Thyroid gland (tissue), 4 donors: ENCODE data around the gene TRMT2A.

Source experiments
- POLR2A ChIP-seq, 2 donors: fragments of 450-650 bp; IDR thresholded peaks; one replicate each; pipeline ENCODE4 v1.6.1; 2017; ENCODE audit warnings: antibody characterized with exemption in 2 of 2, mild to moderate bottlenecking in 2 of 2, moderate library complexity in 1 of 2
- TF ChIP-seq, protein P1 (sequence below), 6 experiments: fragments of 200-600 bp in 3 of 6; fragments of 450-650 bp in 3 of 6; sonication (generic) in 3 of 6; IDR thresholded peaks; one replicate each; pipeline ENCODE4 v1.5.1; 2016 to 2019; ENCODE audit warnings: antibody characterized with exemption in 6 of 6, mild to moderate bottlenecking in 2 of 6, inconsistent platforms in 1 of 6, moderate library complexity in 1 of 6

DNA sequence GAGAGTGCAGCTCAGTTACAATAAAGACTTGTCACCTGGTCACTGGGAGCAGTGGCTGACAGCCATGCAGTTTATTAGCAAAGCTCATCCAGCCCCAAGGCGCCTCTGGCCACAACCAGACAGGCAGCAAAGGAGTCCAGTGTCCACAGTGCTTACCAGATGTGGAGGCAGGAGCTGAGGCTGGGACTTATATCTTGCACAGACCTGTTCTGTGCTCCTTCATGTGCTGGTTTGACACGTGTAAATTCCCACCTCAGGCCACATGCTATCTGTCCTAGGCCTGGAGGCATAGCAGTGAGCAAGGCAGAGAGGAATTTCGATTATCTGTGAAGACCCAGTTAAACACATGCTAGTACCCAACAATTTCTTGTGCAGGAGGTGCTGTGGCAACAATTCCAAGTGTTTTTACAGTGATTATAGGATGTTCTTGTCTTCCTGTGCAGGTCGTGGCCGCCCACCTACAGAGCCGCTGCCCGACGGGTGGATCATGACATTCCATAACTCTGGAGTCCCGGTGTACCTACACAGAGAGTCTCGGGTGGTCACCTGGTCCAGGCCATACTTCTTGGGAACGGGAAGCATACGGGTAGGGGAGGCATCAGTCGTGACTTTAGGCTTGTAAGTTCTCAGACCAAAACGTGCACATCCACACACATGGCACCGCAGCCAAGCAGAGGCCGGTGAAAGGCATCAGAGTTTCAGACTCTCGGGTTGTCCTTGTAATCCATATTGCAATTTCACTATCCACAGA is 27.6 kb downstream of the TRMT2A start:
- TF ChIP-seq, protein P1, sequence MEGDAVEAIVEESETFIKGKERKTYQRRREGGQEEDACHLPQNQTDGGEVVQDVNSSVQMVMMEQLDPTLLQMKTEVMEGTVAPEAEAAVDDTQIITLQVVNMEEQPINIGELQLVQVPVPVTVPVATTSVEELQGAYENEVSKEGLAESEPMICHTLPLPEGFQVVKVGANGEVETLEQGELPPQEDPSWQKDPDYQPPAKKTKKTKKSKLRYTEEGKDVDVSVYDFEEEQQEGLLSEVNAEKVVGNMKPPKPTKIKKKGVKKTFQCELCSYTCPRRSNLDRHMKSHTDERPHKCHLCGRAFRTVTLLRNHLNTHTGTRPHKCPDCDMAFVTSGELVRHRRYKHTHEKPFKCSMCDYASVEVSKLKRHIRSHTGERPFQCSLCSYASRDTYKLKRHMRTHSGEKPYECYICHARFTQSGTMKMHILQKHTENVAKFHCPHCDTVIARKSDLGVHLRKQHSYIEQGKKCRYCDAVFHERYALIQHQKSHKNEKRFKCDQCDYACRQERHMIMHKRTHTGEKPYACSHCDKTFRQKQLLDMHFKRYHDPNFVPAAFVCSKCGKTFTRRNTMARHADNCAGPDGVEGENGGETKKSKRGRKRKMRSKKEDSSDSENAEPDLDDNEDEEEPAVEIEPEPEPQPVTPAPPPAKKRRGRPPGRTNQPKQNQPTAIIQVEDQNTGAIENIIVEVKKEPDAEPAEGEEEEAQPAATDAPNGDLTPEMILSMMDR (IDR thresholded peaks at IDR 0.05) = no peak
- TF ChIP-seq POLR2A (IDR thresholded peaks at IDR 0.05) = no peak
